ENCODE data around the gene AOPEP. TPM values are rescaled to one million over a fixed set of nuclear protein-coding genes. Genes with fewer than 3 reads are reported as not detected.

Gene AOPEP
- total RNA-seq, 4 donors from 2014 or later: 252 to 375 (median 312) TPM

DNA sequence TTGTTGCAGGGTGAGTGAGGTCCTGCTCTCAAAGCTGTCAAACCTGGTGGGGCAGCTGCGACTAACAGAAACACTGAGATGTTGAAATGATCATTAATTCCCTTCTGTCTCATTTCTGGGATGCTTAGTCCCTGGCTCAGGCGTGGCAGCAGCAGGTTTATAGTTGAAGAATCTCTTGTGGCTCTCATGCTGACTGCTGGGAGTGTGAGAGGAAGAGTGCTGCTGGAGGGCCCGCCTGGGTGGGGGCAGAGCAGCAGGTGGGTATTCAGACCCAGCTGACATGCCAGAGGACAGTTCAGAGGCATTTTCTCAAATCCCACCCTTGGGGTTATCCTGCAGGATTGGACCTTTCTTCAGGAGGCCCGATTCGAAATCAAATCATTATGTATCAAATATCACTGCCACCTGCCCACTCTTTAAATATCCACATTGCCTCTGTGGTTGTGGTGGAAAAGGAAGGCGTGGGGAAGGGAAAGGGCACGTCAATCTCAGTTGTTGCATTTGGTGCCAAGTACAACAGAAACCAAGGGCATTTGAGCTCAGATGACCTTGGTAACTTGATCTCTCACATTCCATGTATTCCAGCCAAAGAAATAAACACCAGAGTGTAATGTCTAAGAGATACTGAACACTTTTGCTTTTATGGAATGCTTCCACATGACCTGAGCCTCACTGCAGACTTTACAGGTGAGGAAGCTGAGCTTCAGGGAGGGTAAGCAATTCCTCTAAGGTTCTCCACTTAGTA is 224.3 kb downstream of the AOPEP start:
- 58 to 69% methylated on average over 3 of the region's 7 CpGs for WGBS, 2 donors (ENCODE audit: low coverage in 1 of 2)
- peaks cover 0 to 4% of the 10 kb centered on the region in 2 donors for H3K36me3 ChIP-seq
- no peak for ATAC-seq
- H3K27ac ChIP-seq: peak overlapping the region in 3 of 4 donors; percentile 9 to 74 (median 46)
- H3K27me3 ChIP-seq: no peaks in the 10 kb centered on the region
- TF ChIP-seq POLR2AphosphoS5 (IDR thresholded peaks at IDR 0.05) (peak; percentile 31), CTCF (IDR thresholded peaks at IDR 0.05) (no peak), EP300 (IDR thresholded peaks at IDR 0.05) (no peak), POLR2A (IDR thresholded peaks at IDR 0.05) (no peak)
- no peaks in the 10 kb centered on the region for H3K9me3 ChIP-seq
- H3K4me3 ChIP-seq: no peak overlapping the region
- H3K4me1 ChIP-seq: peaks cover 7 to 48% (median 29%) of the 10 kb centered on the region in 3 donors

GRCh38 chr9:94951324-94952135 is 225.0 kb downstream of the AOPEP start:
- Histone ChIP-seq H3K36me3 (peaks cover 0 to 12% of the 10 kb centered on the region in 2 donors), H3K4me3 (no peak overlapping the region), H3K27me3 (no peaks in the 10 kb centered on the region), H3K9me3 (no peaks in the 10 kb centered on the region), H3K4me1 (peaks cover 7 to 44% (median 24%) of the 10 kb centered on the region in 3 donors), H3K27ac (peak overlapping the region in 3 of 4 donors; percentile 46 to 74 (median 61))
- TF ChIP-seq POLR2A (IDR thresholded peaks at IDR 0.05) (no peak), CTCF (IDR thresholded peaks at IDR 0.05) (no peak), POLR2AphosphoS5 (IDR thresholded peaks at IDR 0.05) (no peak), EP300 (IDR thresholded peaks at IDR 0.05) (no peak)
- 48 to 75% methylated on average over 2 to 3 of the region's 5 CpGs for WGBS, 2 donors (ENCODE audit: low coverage in 1 of 2)
- ATAC-seq: no peak

GRCh38 chr9:94952565-94953373 is 226.3 kb downstream of the AOPEP start:
- no peak for TF ChIP-seq CTCF (IDR thresholded peaks at IDR 0.05)
- no peak for TF ChIP-seq POLR2A (IDR thresholded peaks at IDR 0.05)
- peak; percentile 33 for TF ChIP-seq POLR2AphosphoS5 (IDR thresholded peaks at IDR 0.05)
- TF ChIP-seq EP300 (IDR thresholded peaks at IDR 0.05): no peak
- Histone ChIP-seq H3K36me3 (peaks cover 0 to 19% of the 10 kb centered on the region in 2 donors), H3K27me3 (no peaks in the 10 kb centered on the region), H3K9me3 (no peaks in the 10 kb centered on the region), H3K4me1 (peaks cover 7 to 44% (median 24%) of the 10 kb centered on the region in 3 donors), H3K27ac (peak overlapping the region in 3 of 4 donors; percentile 61 to 74 (median 74)), H3K4me3 (no peak overlapping the region)
- ATAC-seq: peak; percentile 70
- 49 to 58% methylated on average over 6 to 8 of the region's 8 CpGs for WGBS, 2 donors (ENCODE audit: low coverage in 1 of 2)

DNA sequence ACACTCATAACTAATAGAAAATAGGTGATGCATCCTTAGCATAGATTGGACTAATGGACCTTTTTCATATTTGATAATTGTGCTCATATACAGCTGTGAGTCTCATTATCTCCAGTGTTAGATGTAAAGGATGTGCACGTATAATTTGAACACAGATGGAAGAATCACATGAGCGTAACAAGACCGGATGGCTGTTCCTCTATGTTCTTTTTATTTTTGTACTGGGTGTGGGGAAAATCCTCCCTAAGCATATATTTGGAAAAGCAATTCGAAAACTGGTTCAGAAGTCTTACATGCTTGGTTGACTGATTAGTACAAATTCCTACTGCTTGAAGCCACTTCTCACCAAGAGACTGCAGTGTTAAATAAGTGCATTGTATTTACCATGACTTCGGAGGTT is 230.2 kb downstream of the AOPEP start:
- Histone ChIP-seq H3K27ac (no peak overlapping the region), H3K27me3 (no peaks in the 10 kb centered on the region), H3K4me1 (peaks cover 2 to 18% (median 8%) of the 10 kb centered on the region in 3 donors), H3K4me3 (no peak overlapping the region), H3K36me3 (peaks cover 0 to 19% of the 10 kb centered on the region in 2 donors), H3K9me3 (no peaks in the 10 kb centered on the region)
- no peak for ATAC-seq
- WGBS, 2 donors (ENCODE audit: low coverage in 1 of 2): 98% methylated on average over 5 of the region's 5 CpGs
- TF ChIP-seq POLR2AphosphoS5 (IDR thresholded peaks at IDR 0.05): no peak
- no peak for TF ChIP-seq EP300 (IDR thresholded peaks at IDR 0.05)
- no peak for TF ChIP-seq CTCF (IDR thresholded peaks at IDR 0.05)
- no peak for TF ChIP-seq POLR2A (IDR thresholded peaks at IDR 0.05)

All from gastroesophageal sphincter (tissue), 4 donors.